ENCODE data around the gene REG1B.

The REG1B gene, protein sequence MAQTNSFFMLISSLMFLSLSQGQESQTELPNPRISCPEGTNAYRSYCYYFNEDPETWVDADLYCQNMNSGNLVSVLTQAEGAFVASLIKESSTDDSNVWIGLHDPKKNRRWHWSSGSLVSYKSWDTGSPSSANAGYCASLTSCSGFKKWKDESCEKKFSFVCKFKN

DNA sequence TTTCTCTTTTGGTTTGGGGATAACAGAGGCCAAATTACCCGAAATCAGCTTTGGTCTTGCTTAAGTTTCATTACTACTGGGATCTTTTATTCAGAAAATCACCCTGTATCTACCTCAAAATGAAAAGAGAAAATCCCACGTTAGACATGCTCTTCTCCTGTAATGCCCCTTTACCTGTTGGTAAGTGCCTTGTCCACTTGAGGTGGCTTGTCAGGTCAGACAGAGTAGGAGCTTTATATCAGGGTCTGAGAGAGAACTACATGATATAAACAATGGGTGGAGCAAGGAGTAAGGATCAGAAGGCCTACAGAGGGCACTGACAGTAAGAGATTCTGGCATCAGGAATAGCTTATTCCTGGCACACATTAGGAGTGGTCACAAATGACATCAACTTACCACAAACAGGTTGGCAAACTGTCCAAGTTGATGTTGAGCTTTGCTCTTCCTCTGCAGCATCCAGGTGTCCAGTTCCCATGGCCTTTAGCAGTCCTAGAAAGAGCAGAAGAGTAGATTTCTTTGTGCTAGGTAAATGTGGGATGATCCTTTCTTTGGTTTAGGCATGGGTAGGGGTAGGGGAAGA, at the start of gene REG1B:
REG1B (minus strand) TSS at position 209 of the 580 bp plus-strand sequence. CDS start 381 bp downstream, outside the sequence.
- Mint-ChIP-seq H3K27ac (no peak within 1 kb of the TSS), H3K4me3 (no peak within 1 kb of the TSS), H3K9me3 (peaks cover under 1% of the 10 kb centered on the region), H3K27me3 (no peaks in the 10 kb centered on the region), H3K4me1 (no peaks in the 10 kb centered on the region), H3K36me3 (no peaks in the 10 kb centered on the region)

- Mint-ChIP-seq H3K9me3 (no peaks in the 10 kb centered on the region), H3K4me3 (no peak overlapping the region), H3K36me3 (no peaks in the 10 kb centered on the region), H3K4me1 (no peaks in the 10 kb centered on the region), H3K27ac (no peak overlapping the region), H3K27me3 (no peaks in the 10 kb centered on the region)
These were observed 43.9 kb upstream of the REG1B start for GRCh38 chr2:79131687-79132086.

DNA sequence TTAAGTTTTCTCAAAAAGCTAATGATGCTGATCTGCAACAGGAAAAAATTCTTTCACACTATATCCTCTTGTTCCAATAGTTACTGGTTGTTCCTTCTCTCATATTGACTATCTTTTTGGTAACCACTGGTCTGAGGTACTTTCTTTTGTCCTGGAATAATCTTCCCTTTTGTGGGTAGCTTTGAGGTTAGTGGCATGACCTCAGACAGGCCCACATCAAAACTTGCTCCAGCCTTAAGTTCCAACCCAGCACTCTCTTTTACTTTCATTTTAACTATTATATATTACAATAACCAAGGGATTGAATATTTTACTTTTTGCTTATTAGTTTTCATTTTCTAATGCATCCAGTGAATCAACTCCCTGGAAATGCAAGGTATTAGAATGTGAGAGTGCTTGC, 42.0 kb upstream of the REG1B start:
- Mint-ChIP-seq H3K36me3 (no peaks in the 10 kb centered on the region), H3K9me3 (no peaks in the 10 kb centered on the region), H3K27me3 (no peaks in the 10 kb centered on the region), H3K4me1 (no peaks in the 10 kb centered on the region), H3K4me3 (no peak overlapping the region), H3K27ac (no peak overlapping the region)

GRCh38 chr2:79129260-79129659, 41.5 kb upstream of the REG1B start:
- Mint-ChIP-seq H3K4me3 (no peak overlapping the region), H3K27me3 (no peaks in the 10 kb centered on the region), H3K4me1 (no peaks in the 10 kb centered on the region), H3K9me3 (no peaks in the 10 kb centered on the region), H3K36me3 (no peaks in the 10 kb centered on the region), H3K27ac (no peak overlapping the region)

GRCh38 chr2:79128406-79128805, 40.6 kb upstream of the REG1B start:
- no peaks in the 10 kb centered on the region for H3K4me1 Mint-ChIP-seq
- no peak overlapping the region for H3K4me3 Mint-ChIP-seq
- no peaks in the 10 kb centered on the region for H3K9me3 Mint-ChIP-seq
- no peaks in the 10 kb centered on the region for H3K36me3 Mint-ChIP-seq
- no peak overlapping the region for H3K27ac Mint-ChIP-seq
- H3K27me3 Mint-ChIP-seq: no peaks in the 10 kb centered on the region

DNA sequence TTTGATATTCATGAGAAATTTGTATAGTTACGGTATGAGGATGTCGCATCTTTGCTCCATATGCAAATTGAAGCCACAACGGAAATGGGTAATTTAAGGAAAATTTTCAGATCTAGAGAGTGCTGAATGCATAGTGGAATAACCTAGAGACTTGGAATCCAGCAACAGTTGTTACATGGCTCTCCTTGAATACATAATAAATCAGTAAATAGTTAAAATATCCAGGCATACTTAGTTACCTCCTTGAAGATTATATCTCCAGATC, 37.9 kb upstream of the REG1B start:
- no peaks in the 10 kb centered on the region for H3K36me3 Mint-ChIP-seq
- no peaks in the 10 kb centered on the region for H3K27me3 Mint-ChIP-seq
- H3K4me1 Mint-ChIP-seq: no peaks in the 10 kb centered on the region
- H3K27ac Mint-ChIP-seq: no peak overlapping the region
- H3K4me3 Mint-ChIP-seq: no peak overlapping the region
- H3K9me3 Mint-ChIP-seq: no peaks in the 10 kb centered on the region

DNA sequence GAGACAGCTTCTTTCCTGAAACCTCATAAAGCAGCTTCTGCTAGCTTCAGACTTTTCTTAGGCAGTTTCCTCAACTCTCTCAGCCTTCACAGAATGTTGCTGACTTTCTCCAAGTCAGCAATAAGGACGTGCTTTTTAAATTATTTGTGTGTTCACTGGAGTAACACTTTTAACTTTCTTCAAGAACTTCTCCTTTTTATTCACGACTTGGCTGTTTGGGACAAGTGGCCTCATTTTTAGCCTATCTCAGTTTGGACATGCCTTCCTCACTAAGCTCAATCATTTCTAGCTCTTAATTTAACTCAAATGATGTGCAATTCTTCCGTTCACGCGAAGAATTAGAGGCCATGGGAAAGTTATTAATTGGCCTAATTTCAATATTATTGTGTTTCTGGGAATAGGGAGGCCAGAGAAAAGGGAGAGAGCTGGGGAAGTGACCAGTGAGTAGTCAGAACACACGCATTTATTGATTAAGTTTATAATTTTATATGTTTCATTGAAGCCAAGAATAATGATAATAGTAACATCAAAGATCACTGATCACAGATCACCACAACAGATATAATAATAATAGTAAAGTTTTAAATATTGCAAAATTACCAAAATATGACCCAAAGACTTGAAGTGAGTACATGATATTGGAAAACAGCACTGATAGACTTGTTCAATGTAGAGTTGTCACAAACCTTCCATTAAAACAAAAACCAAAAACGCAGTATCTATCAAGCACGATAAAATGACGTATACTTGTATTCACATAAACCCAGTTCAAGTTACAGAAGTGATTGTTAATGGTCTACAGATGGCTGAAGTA, 37.3 kb upstream of the REG1B start:
- H3K27ac Mint-ChIP-seq: no peak overlapping the region
- H3K27me3 Mint-ChIP-seq: no peaks in the 10 kb centered on the region
- H3K9me3 Mint-ChIP-seq: no peaks in the 10 kb centered on the region
- H3K4me3 Mint-ChIP-seq: no peak overlapping the region
- H3K4me1 Mint-ChIP-seq: no peaks in the 10 kb centered on the region
- no peaks in the 10 kb centered on the region for H3K36me3 Mint-ChIP-seq

DNA sequence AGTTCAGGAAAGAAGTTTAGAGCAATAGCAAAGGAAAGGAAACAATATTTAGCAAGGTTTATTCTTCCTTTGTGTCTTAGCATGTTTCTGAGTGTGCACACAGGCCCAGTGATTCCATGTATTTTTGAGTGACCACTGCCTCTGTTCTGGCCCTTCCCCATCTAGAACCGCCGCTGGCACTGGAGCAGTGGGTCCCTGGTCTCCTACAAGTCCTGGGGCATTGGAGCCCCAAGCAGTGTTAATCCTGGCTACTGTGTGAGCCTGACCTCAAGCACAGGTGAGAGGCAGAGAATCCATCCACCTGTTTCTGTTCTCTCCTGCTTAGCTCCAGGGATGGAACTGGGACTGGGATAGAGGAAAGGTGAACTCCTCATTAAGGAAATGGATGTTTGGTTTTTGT, 34.9 kb upstream of the REG1B start:
- Mint-ChIP-seq H3K36me3 (no peaks in the 10 kb centered on the region), H3K27me3 (no peaks in the 10 kb centered on the region), H3K27ac (no peak overlapping the region), H3K4me3 (no peak overlapping the region), H3K4me1 (no peaks in the 10 kb centered on the region), H3K9me3 (no peaks in the 10 kb centered on the region)

DNA sequence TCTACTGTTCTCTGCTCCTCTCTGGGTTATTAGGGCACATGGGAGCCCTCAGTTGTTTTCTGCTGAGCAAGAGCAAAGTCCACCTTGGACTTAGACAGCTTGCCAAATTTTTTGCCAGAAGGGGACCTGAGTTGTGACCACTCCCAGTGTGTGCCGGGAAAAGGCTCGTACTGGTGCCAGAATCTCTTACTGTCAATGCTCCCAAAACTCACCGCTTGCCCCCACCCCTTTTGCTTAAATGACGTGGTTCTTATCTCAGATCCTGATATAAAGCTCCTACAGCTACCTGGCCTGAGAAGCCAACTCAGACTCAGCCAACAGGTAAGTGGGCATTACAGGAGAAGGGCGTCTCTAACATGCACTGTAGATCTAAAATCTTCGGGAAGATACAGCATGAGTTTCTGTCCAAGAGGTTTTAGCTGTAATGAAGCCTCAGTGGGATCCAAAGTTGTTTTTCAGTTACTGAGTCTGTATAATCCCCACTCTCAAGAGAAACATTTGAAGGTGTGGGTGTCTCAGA, 32.5 kb upstream of the REG1B start, which contains the start of gene REG1A:
REG1A (plus strand) TSS at position 295 of the 520 bp plus-strand sequence. CDS start 374 bp downstream, outside the sequence.
- no peaks in the 10 kb centered on the region for H3K4me1 Mint-ChIP-seq
- H3K9me3 Mint-ChIP-seq: peaks cover 7% of the 10 kb centered on the region
- no peaks in the 10 kb centered on the region for H3K36me3 Mint-ChIP-seq

GRCh38 chr2:79116997-79117928, 29.5 kb upstream of the REG1B start:
- no peak overlapping the region for H3K27ac Mint-ChIP-seq

More for the DNA sequence above, 32.5 kb upstream of the REG1B start, which contains the start of gene REG1A:
- Mint-ChIP-seq H3K27ac (no peak within 1 kb of the TSS), H3K4me3 (no peak within 1 kb of the TSS), H3K27me3 (no peaks in the 10 kb centered on the region)

DNA sequence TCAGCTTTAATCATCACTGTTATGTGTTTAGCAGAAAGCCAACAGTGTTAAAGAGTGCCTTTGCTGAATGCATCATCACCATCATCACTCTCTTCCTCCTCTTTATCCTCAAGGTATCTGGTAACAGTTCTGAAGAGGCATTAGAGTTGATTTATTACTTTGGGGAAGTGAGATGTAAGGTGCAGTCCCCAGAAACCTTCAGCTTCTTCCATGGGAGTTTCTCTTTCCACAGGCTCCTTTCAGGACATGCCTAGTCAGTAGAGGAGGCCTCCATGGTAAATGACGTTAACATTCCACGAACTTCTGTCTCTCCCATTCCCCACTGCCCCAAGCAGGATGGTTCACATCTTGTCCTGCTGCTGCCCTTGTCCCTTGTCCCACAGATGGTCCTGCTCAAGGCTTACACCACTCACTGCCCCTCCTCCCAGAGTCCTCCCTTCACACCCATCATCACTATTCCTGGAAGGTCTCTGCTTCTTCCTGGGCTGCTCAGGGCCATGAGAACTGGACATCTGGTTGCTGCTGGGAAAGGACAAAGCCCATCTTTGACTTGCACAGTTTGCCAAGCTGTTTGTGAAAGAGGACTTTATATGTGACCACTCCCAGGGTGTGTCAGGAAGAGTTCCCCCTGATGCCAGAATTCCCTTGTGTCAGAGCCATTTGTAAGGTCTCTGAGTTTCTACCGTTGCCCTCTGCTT, 27.2 kb upstream of the REG1B start:
- no peaks in the 10 kb centered on the region for H3K27me3 Mint-ChIP-seq
- peaks cover 7% of the 10 kb centered on the region for H3K9me3 Mint-ChIP-seq
- no peak overlapping the region for H3K27ac Mint-ChIP-seq
- H3K36me3 Mint-ChIP-seq: no peaks in the 10 kb centered on the region
- no peaks in the 10 kb centered on the region for H3K4me1 Mint-ChIP-seq
- no peak overlapping the region for H3K4me3 Mint-ChIP-seq

More at GRCh38 chr2:79116997-79117928, 29.5 kb upstream of the REG1B start:
- Mint-ChIP-seq H3K27me3 (no peaks in the 10 kb centered on the region), H3K4me3 (no peak overlapping the region), H3K4me1 (no peaks in the 10 kb centered on the region), H3K36me3 (no peaks in the 10 kb centered on the region), H3K9me3 (peaks cover 7% of the 10 kb centered on the region)

- Mint-ChIP-seq H3K27me3 (no peaks in the 10 kb centered on the region), H3K27ac (no peak overlapping the region), H3K36me3 (no peaks in the 10 kb centered on the region), H3K9me3 (peaks cover 7% of the 10 kb centered on the region), H3K4me3 (no peak overlapping the region), H3K4me1 (no peaks in the 10 kb centered on the region)
These were observed 24.5 kb upstream of the REG1B start for GRCh38 chr2:79112269-79112668.

DNA sequence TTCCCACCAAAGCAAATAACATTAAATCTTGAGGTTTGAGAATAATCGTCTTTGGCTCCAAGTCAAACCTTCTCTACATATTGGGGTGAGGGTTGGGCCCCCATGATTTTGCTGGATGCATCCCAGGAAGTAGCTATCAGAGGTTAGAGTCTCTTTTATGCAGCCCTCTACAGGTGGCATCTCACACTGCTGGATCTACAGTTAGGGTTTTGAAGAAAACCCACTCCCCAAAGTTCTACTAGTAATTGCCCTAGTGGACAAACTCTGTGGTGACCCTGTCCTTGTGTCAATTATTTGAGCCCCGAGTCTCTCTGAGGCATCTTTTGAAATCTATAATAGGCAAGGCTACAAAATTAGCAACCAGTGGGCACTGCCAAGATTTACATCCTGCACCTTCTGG, 17.5 kb upstream of the REG1B start:
- H3K27me3 Mint-ChIP-seq: no peaks in the 10 kb centered on the region
- no peak overlapping the region for H3K27ac Mint-ChIP-seq
- no peak overlapping the region for H3K4me3 Mint-ChIP-seq
- peaks cover 9% of the 10 kb centered on the region for H3K9me3 Mint-ChIP-seq
- H3K4me1 Mint-ChIP-seq: no peaks in the 10 kb centered on the region
- H3K36me3 Mint-ChIP-seq: no peaks in the 10 kb centered on the region

GRCh38 chr2:79103214-79103613, 15.4 kb upstream of the REG1B start:
- H3K9me3 Mint-ChIP-seq: peaks cover 9% of the 10 kb centered on the region
- no peaks in the 10 kb centered on the region for H3K36me3 Mint-ChIP-seq
- H3K27me3 Mint-ChIP-seq: no peaks in the 10 kb centered on the region
- no peak overlapping the region for H3K4me3 Mint-ChIP-seq
- H3K27ac Mint-ChIP-seq: no peak overlapping the region
- H3K4me1 Mint-ChIP-seq: no peaks in the 10 kb centered on the region

DNA sequence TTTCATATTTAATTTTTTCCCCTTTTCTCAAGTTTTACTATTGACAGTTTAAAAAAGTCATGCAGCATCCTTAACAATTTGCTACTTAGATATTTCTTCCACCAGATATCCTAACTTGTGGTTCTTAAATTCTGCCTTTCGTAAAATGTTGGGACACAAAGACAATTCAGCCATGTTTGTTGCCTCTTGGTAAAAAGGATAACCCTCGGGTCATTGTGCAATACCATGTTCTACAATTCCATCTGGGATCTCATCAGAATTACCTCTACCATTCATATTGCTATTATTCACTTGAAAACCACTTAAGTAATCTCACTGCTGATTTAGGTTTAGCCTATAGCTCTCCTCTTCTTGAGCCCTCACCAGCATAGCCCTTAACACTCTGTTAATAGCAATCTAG, 13.2 kb upstream of the REG1B start:
- Mint-ChIP-seq H3K4me3 (no peak overlapping the region), H3K4me1 (no peaks in the 10 kb centered on the region), H3K27me3 (no peaks in the 10 kb centered on the region)

More for the DNA sequence above, 13.2 kb upstream of the REG1B start:
- no peak overlapping the region for H3K27ac Mint-ChIP-seq
- H3K9me3 Mint-ChIP-seq: peaks cover 9% of the 10 kb centered on the region
- no peaks in the 10 kb centered on the region for H3K36me3 Mint-ChIP-seq

All from activated naive CD4-positive, alpha-beta T cell treated with anti-CD3 and anti-CD28 coated beads, Interleukin-2, amount 50 U/mL, for 24 hours (primary cell).